Left renal cortex interstitium (tissue), 4 donors: ENCODE results near the gene ZBTB7C. TPM values are rescaled to one million over a fixed set of nuclear protein-coding genes. Genes with fewer than 3 reads are reported as not detected.

Source experiments
- DNase-seq, 4 donors: peaks; one replicate each; pipeline ENCODE4 v3.0.0-alpha.2; 2013; ENCODE audit warnings: low read depth in 4 of 4, low spot score in 2 of 4, missing footprints in 1 of 4
- polyA plus RNA-seq, 4 donors: library from polyadenylated mRNA; unstranded; fragments of 120-200 nt; gene quantifications; one replicate each; pipeline ENCODE4 v1.2.1, GENCODE V29; 2013; ENCODE audit not compliant: insufficient read length in 4 of 4

The ZBTB7C gene
- polyA plus RNA-seq, 4 donors: 12.6 to 18.4 (median 15.7) TPM

- DNase-seq: no peak
Measured at GRCh38 chr18:48108136-48108535, 301.0 kb downstream of the ZBTB7C start.

DNA sequence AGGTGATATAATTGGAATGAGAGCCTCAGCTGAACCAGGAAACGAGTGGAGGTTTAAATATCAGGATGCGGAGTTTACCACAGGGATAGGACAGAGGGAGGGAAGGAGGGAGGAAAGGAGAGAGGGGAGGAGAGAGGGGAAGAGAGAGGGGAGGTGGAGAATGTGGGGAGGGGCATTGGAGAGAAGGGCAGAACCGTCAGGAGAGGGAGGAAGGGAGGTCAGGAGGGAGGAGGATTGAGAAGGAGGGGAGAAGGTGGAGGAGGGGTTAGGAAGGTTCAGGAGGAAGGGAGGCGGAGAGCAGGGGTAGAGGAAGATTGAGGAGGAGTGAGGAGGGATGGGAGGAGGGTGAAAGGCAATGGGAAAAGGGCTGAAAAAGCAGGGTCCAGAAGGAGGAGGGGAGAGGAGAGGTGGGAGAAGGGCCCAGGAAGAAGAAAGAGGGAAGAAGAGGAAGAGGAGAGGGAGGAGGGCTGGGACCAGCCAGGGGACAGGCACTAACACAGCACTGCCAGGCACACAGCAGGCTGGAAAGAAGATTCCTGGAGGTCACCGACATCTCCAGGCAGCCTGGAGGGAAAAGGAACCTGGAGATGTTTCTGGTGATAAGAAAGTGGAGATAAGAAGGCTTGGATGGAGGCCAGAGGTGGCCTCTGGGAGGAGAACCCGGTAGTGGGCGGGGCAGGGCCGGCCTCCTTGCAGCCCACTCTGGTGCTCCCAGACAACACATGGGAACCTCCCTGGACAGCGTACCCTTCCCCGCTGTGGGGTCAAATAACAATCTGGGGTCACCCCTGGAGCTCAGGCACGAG, 302.0 kb downstream of the ZBTB7C start:
- DNase-seq: no peak

GRCh38 chr18:48106498-48106897, 302.7 kb downstream of the ZBTB7C start:
- DNase-seq: no peak

DNA sequence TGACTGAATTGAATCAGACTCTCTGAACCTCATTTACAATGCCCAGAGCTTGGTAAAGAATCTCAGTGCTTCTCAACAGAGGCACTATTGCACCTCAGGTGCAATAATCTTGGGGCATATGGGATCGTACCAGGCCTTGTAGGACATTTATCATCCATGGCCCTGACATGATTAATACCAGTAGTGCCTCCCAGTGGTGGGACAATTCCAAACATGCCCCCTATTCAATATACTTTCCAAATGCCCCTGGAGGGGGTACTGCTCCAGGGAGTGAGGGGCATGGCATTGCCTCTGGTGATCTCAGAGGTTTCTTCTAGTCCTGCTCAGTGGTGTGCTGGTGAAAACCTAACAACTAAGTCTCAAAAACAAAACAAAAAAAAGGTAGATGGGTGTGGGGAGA, 303.9 kb downstream of the ZBTB7C start:
- DNase-seq: no peak

DNA sequence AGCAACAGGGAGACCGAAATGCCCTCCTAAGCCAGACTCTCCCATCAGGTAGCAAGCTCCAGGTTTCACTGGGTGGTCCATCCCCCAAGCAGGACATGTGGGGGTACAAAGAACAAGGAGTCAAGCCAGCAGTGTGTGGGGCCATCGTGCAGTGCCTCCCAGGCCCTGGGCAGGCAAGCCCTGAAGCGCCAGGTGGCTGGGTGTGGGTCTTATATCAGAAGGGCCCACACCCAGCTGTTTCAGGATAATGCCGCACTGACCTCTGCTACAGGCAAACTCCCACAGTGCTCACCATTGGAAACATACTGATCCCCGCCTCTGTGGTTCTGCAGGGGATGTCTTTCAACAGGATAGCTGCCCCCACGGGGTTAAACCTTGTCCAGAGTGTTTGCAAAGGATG, 304.5 kb downstream of the ZBTB7C start:
- DNase-seq: no peak

GRCh38 chr18:48100651-48101165, 308.5 kb downstream of the ZBTB7C start:
- DNase-seq: peak; percentile 41 to 68 (median 67)

GRCh38 chr18:48100165-48100575, 309.0 kb downstream of the ZBTB7C start:
- peak; percentile 18 to 70 (median 48) for DNase-seq

GRCh38 chr18:48099481-48100164, 309.6 kb downstream of the ZBTB7C start:
- peak in 2 of 4 donors; percentile 20 to 50 for DNase-seq

DNA sequence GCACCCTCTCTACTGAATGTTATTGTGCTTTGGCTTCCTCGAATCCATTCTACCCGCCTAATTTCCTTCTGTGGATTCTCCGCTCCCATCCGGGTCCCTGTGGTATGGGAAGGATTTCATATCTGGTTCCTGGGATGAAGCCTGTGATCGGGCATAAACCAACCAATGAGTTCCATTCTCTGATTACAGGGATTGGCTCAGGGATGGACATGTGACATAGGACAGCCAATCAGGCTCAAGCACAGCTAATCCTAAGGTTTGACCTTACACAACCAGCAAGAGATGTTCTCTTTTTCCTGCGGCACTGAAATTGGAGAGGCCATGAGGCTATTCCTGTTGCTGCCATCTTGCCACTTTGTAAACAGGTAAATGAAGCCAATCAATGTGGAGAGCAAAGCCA, 310.6 kb downstream of the ZBTB7C start:
- DNase-seq: no peak

GRCh38 chr18:48098007-48098406, 311.2 kb downstream of the ZBTB7C start:
- DNase-seq: no peak

DNA sequence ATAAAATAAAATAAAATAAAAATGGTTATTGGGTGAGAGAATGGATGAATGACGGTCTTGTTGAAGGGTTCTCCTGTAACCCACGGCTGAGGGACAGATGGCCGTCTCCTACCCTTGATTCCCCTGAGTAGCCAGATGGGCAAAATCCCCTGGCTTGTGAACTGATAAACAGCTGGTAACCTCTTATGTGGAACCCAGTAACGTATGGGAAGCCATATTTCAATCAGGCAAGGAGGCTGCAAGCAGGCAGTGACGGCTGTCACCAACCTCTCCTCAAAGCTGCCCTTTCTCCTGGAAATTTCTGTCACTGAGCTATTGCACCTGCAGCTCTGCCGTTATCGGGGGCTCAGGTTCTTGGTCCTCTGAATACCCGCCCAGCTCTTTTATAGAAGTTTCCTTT, 313.5 kb downstream of the ZBTB7C start:
- no peak for DNase-seq

- no peak for DNase-seq
Measured at GRCh38 chr18:48093104-48093503, 316.1 kb downstream of the ZBTB7C start.

DNA sequence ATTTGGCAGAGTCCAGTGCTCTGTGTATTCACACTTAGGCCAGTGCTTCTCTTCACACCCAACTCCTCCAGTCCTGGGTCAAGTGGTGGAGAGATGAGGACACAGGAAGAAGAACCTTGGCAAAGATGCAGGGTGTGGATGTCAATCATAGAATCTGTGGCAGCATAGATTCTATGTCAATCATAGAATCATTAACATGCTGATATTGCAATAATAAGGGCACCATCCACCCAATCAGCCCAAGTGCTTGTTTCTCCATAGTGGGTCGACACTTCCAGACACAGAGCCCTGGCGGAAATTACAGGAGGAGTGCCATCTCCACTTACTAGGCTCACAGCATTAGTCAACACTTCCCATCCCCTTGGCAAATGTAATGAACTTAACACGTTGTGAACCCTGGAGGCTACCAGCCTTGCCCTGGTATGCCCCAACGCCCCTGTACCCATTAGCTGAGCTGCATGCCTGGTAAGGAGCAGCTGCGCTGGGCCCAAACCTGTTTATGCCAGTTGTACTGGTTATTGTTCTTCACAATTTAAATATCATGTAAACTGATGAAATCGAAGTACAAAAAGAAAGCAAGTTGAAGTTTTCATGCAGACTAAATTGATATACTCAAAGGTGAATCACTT, 317.2 kb downstream of the ZBTB7C start:
- DNase-seq: no peak

DNA sequence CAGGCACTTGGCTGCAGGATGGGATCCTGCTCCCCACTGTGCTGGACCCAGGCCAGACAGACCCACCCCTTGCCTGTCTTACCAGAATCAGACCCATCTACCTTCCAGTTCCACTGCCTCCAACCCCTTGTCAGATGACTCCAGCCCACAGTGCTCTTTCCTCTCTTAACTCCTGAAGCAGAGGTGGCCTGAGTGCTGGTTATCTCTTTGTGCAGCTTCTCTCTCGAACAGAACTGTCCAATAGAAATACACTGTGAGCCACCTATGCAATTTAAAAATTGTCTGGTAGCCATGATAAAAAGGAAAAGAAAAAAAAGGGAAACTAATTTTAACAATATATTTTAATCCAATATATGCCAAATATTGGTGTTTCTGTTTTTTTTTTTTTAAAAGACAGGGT, 318.5 kb downstream of the ZBTB7C start:
- no peak for DNase-seq

DNA sequence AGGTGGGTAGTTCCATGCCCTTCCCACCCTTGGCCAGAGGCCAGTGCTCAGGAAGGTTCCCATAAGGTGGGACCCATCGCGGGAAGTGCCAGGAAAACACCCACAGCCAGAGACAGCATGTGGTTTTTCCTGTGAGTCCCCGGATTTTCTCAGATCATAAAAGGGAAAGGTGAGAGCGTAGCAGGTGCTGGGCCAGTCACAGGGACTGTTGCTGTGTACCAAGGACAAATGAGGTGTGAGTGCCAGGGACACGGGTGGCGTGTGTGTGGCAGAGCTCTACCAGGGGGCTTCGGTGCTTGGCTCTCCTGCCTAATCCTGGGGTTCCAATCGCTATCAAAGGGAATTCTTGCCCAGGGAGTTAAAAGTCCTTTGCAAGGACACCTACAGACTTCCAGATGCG, 319.2 kb downstream of the ZBTB7C start:
- DNase-seq: no peak

- DNase-seq: no peak
Measured at GRCh38 chr18:48085781-48086487, 323.2 kb downstream of the ZBTB7C start.

- no peak for DNase-seq
Measured at GRCh38 chr18:48084858-48085257, 324.3 kb downstream of the ZBTB7C start.

DNA sequence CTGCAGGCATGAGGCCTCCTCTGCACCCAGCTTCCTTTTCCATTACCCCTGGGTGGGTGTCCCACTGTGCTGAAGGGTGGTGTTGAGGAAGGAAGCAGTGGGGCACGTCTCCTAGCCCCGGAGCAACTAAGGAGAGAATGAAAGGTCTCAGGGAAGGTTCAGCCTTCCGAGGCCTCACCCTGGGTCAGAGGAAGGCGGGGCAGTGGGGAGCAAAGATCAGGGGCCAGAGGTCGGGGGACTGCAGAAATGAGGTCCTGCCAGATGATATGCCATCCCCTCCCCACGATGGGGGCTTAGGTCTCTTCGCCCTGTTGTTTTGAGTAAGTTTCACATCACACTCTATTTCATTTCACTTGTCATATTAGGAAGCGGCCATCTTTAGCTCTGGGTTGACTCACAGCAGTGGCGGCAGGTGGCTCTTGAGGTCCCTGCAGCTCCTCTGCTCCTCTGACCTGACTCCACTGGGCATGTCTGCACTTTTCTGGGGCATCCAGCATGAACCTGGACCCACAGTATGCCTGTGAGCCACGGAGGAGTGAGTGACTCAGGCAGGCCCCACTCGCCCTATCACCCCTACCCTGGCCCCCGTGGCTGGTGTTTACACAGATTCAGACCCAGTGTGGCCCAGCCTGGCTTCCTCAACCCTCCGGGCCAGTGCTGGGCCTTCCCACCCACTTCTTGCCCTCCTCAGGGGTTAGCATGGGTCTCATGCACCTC, 325.0 kb downstream of the ZBTB7C start:
- DNase-seq: no peak

DNA sequence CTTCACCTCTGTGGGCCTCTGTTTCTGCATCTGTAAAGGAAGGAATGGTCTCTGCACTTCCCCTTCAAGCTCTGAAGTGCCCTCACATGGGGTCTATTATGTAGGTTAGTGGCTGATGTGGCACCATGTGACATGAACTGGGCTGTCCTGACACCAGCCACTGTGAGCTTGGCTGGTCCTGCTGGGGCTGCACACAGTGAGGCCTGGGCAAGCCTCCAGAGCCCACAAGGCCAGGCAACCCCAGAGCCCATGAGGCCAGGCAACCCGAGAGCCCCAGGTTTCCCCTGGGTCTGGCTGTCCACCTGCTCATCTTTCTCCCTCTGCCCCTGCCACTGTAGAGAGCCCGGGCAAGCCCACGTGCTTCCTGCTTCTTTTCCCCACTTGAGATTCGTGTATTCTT, 328.6 kb downstream of the ZBTB7C start:
- DNase-seq: no peak

GRCh38 chr18:48079885-48080284, 329.3 kb downstream of the ZBTB7C start:
- DNase-seq: no peak
